Suprapubic skin (tissue), 3 donors: ENCODE measurements around the gene SLC25A33.

Source experiments
- EP300 ChIP-seq: sonication (generic); formaldehyde crosslinking; IDR thresholded peaks from one replicate; pipeline ENCODE4 v1.6.1; 2017; ENCODE audit warnings: antibody characterized with exemption
- TF ChIP-seq, protein P1 (sequence below), 2 donors: fragments of 200-600 bp in 1 of 2; fragments of 450-650 bp in 1 of 2; sonication (generic) in 1 of 2; IDR thresholded peaks; one replicate each; pipeline ENCODE4 v1.5.1; 2016 to 2019; ENCODE audit warnings: antibody characterized with exemption in 2 of 2, mild to moderate bottlenecking in 1 of 2, moderate library complexity in 1 of 2

- TF ChIP-seq, protein P1, sequence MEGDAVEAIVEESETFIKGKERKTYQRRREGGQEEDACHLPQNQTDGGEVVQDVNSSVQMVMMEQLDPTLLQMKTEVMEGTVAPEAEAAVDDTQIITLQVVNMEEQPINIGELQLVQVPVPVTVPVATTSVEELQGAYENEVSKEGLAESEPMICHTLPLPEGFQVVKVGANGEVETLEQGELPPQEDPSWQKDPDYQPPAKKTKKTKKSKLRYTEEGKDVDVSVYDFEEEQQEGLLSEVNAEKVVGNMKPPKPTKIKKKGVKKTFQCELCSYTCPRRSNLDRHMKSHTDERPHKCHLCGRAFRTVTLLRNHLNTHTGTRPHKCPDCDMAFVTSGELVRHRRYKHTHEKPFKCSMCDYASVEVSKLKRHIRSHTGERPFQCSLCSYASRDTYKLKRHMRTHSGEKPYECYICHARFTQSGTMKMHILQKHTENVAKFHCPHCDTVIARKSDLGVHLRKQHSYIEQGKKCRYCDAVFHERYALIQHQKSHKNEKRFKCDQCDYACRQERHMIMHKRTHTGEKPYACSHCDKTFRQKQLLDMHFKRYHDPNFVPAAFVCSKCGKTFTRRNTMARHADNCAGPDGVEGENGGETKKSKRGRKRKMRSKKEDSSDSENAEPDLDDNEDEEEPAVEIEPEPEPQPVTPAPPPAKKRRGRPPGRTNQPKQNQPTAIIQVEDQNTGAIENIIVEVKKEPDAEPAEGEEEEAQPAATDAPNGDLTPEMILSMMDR (IDR thresholded peaks at IDR 0.05), result no peak
- no peak for TF ChIP-seq EP300
Measured at GRCh38 chr1:9493326-9493725, 45.9 kb upstream of the SLC25A33 start.
